Measurements from ENCODE around the gene DCTN3. TPM values are rescaled to one million over a fixed set of nuclear protein-coding genes. Genes with fewer than 3 reads are reported as not detected.

Gene DCTN3
- total and polyA plus RNA-seq, 2 donors = 34.2 to 117 TPM

DNA sequence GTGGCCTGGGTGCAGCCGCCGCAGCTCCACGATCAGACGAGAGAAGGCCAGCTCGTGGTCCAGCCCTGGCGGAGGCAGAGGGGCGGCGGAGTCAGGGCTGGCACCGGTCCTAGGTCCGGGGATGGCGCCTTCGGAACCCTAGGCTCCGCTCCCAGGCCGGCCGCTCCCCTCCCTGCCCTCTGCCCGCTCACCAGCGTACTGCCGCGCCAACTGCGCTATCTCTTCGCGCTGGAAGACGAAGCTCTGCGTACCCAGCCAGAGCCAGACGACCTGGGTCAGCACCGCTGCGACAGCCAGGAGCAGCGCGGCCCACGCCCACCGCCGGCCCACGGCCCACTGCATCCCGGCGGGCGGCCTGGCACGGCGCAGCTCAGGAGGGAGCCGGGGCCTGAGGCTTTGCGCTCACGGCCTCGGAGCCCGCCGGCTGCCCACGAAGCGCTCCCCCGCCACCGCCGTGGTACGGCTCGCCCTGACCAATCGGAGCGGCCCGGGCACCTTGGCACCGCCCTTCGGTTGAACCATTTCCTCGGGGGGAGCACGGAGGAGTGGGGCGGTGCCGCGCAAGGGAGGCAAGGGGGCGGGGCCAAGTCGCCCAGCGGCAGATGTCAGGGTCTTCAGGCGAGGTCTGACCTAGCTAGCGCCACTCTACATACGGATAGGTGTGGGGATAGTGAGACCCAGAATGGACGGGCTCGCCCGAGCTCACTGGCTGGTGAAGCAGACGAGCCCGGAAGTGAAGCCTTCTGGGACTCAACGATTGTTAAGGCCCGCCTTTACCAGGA lies 17.3 kb upstream of the DCTN3 start, which contains the start of gene SIGMAR1:
Gene SIGMAR1, minus strand, starts transcription at position 432 of the 782 bp plus-strand sequence. Its CDS starts 90 bp downstream, at position 342.
- peak; percentile 83 for DNase-seq (ENCODE audit: extremely low spot score)
- H3K4me3 ChIP-seq (ENCODE audit: low read depth, low read length) = peak within 1 kb of the TSS; percentile 52
- H3K4me1 ChIP-seq (ENCODE audit: insufficient read depth) = no peaks in the 10 kb centered on the region
- WGBS = under 1% methylated on average over 74 of the region's 74 CpGs
- H3K27ac ChIP-seq (ENCODE audit: low read depth) = peak within 1 kb of the TSS; percentile 77
- no peaks in the 10 kb centered on the region for H3K36me3 ChIP-seq (ENCODE audit: insufficient read depth)

DNA sequence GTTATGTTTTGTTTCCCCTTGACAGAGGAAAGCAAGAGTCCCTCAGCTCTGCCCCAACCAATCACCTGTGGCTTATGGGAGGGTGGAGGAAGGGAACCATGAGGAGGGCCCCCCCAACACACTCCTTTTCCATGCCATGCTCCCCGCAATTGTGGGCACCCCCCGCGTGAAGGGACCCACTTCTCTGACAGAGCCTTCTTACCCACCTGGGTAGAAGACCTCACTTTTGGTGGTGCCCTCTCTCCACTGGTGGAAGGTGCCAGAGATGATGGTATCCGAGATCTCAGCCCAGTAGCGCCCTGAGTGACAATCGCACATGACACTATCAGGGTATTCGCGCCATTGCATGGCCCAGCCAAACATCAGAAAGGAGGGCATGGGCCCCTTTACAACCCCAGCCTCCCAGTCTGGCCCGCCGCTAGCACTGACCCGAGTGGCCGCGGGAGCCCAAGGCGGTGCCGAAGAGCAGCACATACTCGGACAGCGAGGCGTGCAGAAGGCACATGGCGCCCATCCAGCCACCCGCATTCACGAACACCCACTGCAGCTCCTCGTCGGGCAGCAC lies 16.6 kb upstream of the DCTN3 start:
- H3K27ac ChIP-seq (ENCODE audit: low read depth) = no peak overlapping the region
- H3K4me1 ChIP-seq (ENCODE audit: insufficient read depth) = no peaks in the 10 kb centered on the region
- H3K4me3 ChIP-seq (ENCODE audit: low read depth, low read length) = peak overlapping the region; percentile 52
- H3K36me3 ChIP-seq (ENCODE audit: insufficient read depth) = no peaks in the 10 kb centered on the region
- 8% methylated on average over 23 of the region's 23 CpGs for WGBS
- DNase-seq (ENCODE audit: extremely low spot score) = no peak

DNA sequence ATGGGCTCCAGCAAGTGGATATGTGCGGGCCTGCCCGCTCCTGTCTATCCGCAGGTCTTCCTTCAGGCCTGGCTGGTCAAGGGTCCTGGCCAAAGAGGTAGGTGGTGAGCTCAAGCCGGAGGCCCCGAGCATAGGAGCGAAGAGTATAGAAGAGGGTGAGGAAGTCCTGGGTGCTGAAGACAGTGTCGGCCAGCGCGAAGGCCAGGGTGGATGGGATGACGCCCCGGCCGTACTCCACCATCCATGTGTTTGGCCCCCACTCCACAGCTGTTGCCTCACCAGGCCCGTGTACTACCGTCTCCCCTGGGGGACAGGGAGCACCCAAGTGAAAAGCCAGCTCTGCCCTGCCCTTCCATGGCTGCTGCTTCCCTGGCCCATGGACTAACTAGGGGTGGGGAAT lies 15.3 kb upstream of the DCTN3 start:
- no peak overlapping the region for H3K4me3 ChIP-seq (ENCODE audit: low read depth, low read length)
- 92% methylated on average over 14 of the region's 14 CpGs for WGBS
- no peak for DNase-seq (ENCODE audit: extremely low spot score)

DNA sequence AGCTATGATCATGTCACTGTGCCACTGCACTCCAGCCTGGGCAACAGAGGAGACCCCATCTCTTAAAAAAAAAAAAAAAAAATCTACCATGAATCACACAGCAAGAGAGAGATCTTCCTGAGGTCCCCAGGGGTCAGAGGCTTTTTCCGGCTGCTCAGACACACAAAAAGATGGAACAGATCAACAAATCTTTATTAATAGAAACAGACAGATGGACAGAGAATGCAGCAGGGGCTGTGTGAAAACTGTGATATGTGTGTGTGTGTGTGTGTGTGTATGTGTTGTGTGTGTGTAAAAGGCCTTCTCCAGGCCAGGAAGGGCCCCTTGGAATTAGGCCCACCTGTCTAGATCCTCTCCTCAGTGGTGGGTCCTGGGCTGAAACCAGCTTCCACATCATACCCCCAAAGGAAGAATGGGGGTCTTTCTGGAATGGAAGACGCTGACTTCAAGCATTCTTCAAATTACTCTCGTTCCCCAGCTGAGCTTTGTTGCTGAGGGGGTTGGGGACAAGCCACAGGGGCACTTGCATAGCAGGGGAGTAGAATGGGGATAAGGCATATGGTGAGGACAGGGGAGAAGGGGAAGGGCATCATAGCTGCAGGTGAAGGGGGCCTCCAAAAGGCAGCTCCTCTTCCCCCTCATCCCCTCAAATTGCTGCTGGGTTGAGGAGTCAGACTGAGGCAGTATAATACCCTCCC lies 14.4 kb upstream of the DCTN3 start:
- Histone ChIP-seq H3K27ac (ENCODE audit: low read depth) (no peak overlapping the region), H3K4me1 (ENCODE audit: insufficient read depth) (no peaks in the 10 kb centered on the region), H3K4me3 (ENCODE audit: low read depth, low read length) (no peak overlapping the region), H3K36me3 (ENCODE audit: insufficient read depth) (no peaks in the 10 kb centered on the region)
- whole genome bisulfite sequencing = 64% methylated on average over 3 of the region's 3 CpGs
- no peak for DNase-seq (ENCODE audit: extremely low spot score)

More for the DNA sequence above, 15.3 kb upstream of the DCTN3 start:
- no peaks in the 10 kb centered on the region for H3K36me3 ChIP-seq (ENCODE audit: insufficient read depth)
- H3K27ac ChIP-seq (ENCODE audit: low read depth) = no peak overlapping the region
- H3K4me1 ChIP-seq (ENCODE audit: insufficient read depth) = no peaks in the 10 kb centered on the region

DNA sequence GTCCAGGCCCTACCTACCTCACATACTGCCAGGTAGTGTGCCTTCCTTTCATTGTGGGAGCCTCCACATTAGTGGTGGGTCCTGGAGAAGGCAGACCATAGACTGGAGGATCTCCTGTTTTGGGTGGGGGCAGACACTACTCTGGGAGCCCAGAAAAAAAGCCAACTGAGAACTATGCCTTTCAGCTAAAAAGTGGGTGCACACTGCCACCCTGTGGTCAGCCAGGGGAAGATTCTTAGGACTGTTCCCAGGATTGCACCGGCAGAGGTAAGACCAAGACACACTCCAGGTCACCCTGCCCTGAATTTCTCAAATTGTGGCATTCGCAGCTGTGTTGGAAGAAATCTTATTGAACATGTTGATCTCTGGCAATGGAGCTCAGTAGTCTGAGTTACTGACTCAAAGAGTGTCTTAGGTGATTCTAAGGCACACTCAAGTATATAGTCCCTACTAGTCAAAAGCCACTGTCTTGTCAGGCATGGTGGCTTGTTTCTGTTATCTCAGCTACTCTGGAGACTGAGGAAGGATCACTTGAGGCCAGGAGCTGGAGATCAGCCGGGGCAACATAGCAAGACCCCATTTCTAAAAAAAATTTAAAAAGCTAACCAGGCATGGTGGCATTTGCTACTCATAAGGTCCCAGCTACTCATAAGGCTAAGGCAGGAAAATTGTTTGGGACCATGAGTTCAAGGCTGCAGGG lies 13.7 kb upstream of the DCTN3 start:
- Histone ChIP-seq H3K36me3 (ENCODE audit: insufficient read depth) (no peaks in the 10 kb centered on the region), H3K4me3 (ENCODE audit: low read depth, low read length) (no peak overlapping the region), H3K4me1 (ENCODE audit: insufficient read depth) (no peaks in the 10 kb centered on the region), H3K27ac (ENCODE audit: low read depth) (no peak overlapping the region)
- WGBS = 28% methylated on average over 3 of the region's 3 CpGs
- no peak for DNase-seq (ENCODE audit: extremely low spot score)

DNA sequence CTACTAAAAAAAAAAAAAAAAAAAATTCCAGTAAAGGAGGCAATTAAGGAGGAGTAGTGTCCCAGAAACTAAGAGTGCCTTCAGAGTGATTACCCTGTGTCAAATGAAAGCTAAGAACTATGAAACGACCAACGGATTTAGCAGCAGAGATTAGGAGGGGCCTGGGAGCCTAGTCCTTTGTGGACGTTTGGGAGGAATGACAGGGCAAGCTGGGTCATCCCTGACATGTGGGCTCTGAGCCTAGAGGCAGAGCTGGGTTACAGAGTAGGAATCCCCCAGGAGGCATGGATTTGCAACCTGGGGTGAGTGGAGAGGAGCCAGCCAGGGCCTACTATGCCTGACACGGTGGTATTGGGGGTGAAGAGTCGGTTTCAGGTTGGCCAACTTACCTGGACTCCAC lies 12.9 kb upstream of the DCTN3 start:
- Histone ChIP-seq H3K4me1 (ENCODE audit: insufficient read depth) (no peaks in the 10 kb centered on the region), H3K4me3 (ENCODE audit: low read depth, low read length) (no peak overlapping the region), H3K36me3 (ENCODE audit: insufficient read depth) (no peaks in the 10 kb centered on the region), H3K27ac (ENCODE audit: low read depth) (no peak overlapping the region)
- 42% methylated on average over 5 of the region's 5 CpGs for WGBS
- no peak for DNase-seq (ENCODE audit: extremely low spot score)

DNA sequence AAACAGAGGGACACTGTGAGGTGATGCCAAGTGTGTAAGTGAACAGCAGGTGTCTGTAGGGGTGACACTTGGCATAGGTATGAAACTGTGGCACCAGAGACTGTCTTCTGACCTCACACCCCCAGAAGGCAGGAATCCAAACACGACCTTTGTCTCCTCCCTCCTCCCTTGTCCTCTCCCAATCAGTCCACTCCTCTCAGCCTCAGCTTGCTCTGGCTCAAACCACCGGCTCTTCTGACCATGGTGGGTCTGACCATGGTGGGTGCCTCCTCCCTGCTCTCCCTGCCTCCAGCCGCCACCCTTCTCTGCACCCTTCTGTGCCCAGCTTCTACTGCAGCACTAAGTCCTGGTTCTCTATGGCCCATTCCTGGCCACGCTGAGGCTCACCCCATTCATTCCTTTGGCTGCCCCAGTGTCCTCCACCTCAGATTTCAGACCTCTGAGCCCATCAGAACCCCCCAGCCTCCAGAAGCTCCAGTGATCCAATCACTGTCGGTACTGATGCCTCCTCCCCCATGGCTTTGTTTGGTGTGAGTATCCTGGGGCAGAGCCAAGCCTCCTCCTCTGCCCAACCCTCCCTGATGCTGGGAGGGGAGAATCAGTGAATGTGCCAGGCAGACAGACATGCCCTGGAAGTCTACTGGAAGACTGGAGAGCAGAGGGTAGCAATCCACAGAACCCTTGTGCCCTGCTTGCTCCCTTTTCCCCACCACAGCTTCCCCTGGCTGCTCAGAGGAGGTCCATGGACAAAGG lies 10.3 kb upstream of the DCTN3 start:
- no peak overlapping the region for H3K27ac ChIP-seq (ENCODE audit: low read depth)
- no peak for DNase-seq (ENCODE audit: extremely low spot score)
- 32% methylated on average over 5 of the region's 5 CpGs for WGBS

DNA sequence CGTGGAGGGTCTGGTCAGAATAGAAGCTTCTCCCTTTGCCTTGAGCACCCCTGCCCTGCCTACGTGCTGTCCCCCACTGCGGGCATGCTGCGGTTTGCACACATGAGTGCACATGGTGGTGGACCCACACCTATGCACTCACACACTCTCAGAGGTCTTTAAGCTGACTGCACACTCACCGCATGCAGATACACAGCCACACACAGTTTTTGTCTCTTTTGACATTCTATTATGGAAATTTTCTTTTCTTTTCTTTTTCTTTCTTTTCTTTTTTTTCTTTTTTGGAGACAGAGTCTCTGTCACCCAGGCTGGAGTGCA lies 9.2 kb upstream of the DCTN3 start:
- H3K36me3 ChIP-seq (ENCODE audit: insufficient read depth) = no peaks in the 10 kb centered on the region
- H3K4me3 ChIP-seq (ENCODE audit: low read depth, low read length) = no peak overlapping the region
- WGBS = 22% methylated on average over 5 of the region's 5 CpGs
- no peak for DNase-seq (ENCODE audit: extremely low spot score)
- no peak overlapping the region for H3K27ac ChIP-seq (ENCODE audit: low read depth)
- H3K4me1 ChIP-seq (ENCODE audit: insufficient read depth) = no peaks in the 10 kb centered on the region

More for the DNA sequence above, 10.3 kb upstream of the DCTN3 start:
- Histone ChIP-seq H3K36me3 (ENCODE audit: insufficient read depth) (no peaks in the 10 kb centered on the region), H3K4me1 (ENCODE audit: insufficient read depth) (no peaks in the 10 kb centered on the region), H3K4me3 (ENCODE audit: low read depth, low read length) (no peak overlapping the region)

DNA sequence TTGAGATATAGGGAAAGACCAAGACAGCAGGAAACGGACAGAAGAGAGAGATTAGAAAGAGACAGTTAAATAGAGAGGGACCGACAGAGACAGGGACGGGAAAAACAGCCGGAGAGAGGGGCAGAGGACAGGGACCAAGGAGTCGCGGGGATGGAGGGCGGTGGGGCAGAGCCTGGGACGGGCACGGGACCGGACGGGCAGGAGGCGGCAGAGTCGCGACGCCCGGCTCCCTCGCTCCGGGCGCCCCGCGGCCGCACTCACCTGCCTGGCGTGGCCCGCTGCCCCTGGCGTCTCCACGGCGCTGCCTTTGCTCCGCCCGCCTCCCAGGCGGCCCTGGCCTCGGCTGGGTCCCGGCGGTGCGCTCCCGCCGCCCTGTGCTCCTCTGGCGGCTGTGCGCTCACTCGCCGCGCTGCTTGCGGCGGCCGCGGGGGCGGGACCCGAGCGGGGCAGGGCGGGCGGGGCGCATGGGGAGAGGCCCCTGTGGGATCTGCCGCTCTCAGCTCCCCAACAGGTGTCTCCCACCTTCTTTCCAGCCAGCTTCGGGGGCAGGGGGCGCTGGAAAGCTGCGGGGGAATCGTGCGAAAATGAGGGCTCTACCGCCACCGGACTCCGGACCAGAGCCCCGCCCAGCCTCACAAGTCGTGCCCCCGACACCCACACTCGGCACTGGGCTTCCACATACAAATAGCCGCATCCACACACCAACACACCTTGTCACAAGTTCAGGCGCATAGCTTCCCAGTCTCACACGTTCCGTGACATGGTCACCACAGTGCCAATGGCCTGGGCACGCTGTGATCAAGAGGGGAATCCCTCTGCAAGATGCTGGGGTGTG lies 8.6 kb upstream of the DCTN3 start, which contains the start of gene ARID3C:
Gene ARID3C, minus strand, starts transcription at position 411 of the 835 bp plus-strand sequence. CDS start 1,052 bp downstream, outside the sequence.
- DNase-seq (ENCODE audit: extremely low spot score) = no peak
- 1% methylated on average over 69 of the region's 69 CpGs for WGBS
- Histone ChIP-seq H3K36me3 (ENCODE audit: insufficient read depth) (no peaks in the 10 kb centered on the region), H3K27ac (ENCODE audit: low read depth) (no peak within 1 kb of the TSS), H3K4me1 (ENCODE audit: insufficient read depth) (no peaks in the 10 kb centered on the region), H3K4me3 (ENCODE audit: low read depth, low read length) (peak within 1 kb of the TSS; percentile 40)

DNA sequence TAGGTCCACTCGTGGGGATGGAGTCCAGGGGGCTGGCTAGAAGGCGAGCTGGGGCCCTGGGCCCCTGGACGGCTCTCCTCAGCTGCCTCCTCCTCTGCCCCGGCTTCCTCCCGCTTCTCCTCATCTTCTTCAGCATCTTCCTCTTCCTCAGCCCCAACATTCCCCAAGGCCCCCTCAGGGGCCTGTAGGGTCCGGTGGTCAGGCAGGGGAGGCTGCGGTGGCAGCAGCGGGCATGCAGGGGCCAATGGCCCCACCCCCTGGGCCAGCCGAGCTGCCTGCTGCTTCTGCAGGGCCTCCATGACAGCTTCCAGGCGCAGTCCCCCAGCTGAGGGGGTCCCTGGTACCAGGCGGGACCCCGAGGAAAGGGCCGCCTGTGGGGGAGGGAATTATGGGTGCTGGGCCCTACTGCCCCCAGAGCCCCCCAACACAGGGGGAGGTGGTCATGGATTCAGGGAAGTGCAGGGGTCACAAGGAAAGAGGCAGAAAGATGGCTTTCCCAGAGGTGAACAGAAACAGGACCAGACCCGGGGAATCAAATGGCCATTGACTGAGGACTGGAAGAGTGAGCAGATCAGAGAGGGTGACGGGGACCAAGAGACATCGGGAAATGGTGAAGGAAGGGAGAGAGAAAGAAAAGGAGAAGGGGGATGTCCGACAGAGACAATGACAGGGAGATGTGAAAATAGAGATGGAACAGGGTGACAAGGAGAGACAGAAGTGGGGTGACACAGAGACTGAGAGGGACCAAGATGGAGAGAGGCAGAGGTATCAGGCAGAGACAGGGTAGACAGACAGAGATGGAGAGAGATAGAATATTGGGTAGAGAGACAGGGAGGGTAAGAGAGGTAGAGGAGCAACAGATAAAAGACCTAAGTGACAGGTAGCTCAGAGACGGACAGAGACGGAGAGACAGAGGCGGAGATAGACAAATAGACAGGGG lies 7.7 kb upstream of the DCTN3 start:
- Histone ChIP-seq H3K36me3 (ENCODE audit: insufficient read depth) (no peaks in the 10 kb centered on the region), H3K4me1 (ENCODE audit: insufficient read depth) (no peaks in the 10 kb centered on the region), H3K27ac (ENCODE audit: low read depth) (no peak overlapping the region), H3K4me3 (ENCODE audit: low read depth, low read length) (no peak overlapping the region)
- DNase-seq (ENCODE audit: extremely low spot score) = no peak
- WGBS = 37% methylated on average over 20 of the region's 20 CpGs

DNA sequence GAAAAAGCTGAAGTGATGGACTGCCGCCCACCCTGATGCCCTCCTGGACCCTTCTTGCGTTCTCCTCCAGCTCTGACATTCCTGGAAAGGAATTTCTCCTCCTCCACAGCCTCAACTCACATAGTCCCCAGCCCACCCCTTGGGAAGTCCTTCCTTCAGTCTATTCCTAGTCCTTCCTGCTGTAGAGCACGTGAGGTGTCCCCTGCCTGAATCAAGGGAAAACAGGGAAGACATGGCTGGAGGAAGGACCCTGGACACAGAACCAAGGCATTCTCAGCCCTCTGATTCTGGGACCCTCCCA lies 4.8 kb upstream of the DCTN3 start:
- DNase-seq (ENCODE audit: extremely low spot score) = no peak
- H3K4me3 ChIP-seq (ENCODE audit: low read depth, low read length) = no peak overlapping the region
- 65% methylated on average over 3 of the region's 3 CpGs for WGBS
- no peaks in the 10 kb centered on the region for H3K4me1 ChIP-seq (ENCODE audit: insufficient read depth)
- H3K36me3 ChIP-seq (ENCODE audit: insufficient read depth) = no peaks in the 10 kb centered on the region
- no peak overlapping the region for H3K27ac ChIP-seq (ENCODE audit: low read depth)
